Measurements from ENCODE around the gene IQGAP1. TPM values are rescaled to one million over a fixed set of nuclear protein-coding genes. Genes with fewer than 3 reads are reported as not detected.

Gene IQGAP1, protein sequence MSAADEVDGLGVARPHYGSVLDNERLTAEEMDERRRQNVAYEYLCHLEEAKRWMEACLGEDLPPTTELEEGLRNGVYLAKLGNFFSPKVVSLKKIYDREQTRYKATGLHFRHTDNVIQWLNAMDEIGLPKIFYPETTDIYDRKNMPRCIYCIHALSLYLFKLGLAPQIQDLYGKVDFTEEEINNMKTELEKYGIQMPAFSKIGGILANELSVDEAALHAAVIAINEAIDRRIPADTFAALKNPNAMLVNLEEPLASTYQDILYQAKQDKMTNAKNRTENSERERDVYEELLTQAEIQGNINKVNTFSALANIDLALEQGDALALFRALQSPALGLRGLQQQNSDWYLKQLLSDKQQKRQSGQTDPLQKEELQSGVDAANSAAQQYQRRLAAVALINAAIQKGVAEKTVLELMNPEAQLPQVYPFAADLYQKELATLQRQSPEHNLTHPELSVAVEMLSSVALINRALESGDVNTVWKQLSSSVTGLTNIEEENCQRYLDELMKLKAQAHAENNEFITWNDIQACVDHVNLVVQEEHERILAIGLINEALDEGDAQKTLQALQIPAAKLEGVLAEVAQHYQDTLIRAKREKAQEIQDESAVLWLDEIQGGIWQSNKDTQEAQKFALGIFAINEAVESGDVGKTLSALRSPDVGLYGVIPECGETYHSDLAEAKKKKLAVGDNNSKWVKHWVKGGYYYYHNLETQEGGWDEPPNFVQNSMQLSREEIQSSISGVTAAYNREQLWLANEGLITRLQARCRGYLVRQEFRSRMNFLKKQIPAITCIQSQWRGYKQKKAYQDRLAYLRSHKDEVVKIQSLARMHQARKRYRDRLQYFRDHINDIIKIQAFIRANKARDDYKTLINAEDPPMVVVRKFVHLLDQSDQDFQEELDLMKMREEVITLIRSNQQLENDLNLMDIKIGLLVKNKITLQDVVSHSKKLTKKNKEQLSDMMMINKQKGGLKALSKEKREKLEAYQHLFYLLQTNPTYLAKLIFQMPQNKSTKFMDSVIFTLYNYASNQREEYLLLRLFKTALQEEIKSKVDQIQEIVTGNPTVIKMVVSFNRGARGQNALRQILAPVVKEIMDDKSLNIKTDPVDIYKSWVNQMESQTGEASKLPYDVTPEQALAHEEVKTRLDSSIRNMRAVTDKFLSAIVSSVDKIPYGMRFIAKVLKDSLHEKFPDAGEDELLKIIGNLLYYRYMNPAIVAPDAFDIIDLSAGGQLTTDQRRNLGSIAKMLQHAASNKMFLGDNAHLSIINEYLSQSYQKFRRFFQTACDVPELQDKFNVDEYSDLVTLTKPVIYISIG (N-terminal part only)
- 187 and 227 TPM in 2 replicates for total RNA-seq

GRCh38 chr15:90387534-90388461 is at the start of gene IQGAP1:
Gene IQGAP1, plus strand, starts transcription at chr15:90388242. Its CDS starts 100 bp downstream, at chr15:90388342.
- Mint-ChIP-seq H3K4me1 (peaks cover 47% of the 10 kb centered on the region), H3K36me3 (ENCODE audit: low read depth) (peaks cover 35% of the 10 kb centered on the region), H3K27ac (peak within 1 kb of the TSS; percentile 95), H3K4me3 (peak within 1 kb of the TSS; percentile 93), H3K27me3 (no peaks in the 10 kb centered on the region), H3K9me3 (no peaks in the 10 kb centered on the region)
- TF ChIP-seq, protein P1, sequence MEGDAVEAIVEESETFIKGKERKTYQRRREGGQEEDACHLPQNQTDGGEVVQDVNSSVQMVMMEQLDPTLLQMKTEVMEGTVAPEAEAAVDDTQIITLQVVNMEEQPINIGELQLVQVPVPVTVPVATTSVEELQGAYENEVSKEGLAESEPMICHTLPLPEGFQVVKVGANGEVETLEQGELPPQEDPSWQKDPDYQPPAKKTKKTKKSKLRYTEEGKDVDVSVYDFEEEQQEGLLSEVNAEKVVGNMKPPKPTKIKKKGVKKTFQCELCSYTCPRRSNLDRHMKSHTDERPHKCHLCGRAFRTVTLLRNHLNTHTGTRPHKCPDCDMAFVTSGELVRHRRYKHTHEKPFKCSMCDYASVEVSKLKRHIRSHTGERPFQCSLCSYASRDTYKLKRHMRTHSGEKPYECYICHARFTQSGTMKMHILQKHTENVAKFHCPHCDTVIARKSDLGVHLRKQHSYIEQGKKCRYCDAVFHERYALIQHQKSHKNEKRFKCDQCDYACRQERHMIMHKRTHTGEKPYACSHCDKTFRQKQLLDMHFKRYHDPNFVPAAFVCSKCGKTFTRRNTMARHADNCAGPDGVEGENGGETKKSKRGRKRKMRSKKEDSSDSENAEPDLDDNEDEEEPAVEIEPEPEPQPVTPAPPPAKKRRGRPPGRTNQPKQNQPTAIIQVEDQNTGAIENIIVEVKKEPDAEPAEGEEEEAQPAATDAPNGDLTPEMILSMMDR (IDR thresholded peaks at IDR 0.05), result no peak
- ChIA-PET CTCF (interaction anchor here (0.9 to 1.8 kb wide), 3 partner anchors 9 to 498 kb away, joined by 3 to 8 read pairs (median 5); no protein-coding TSS in a partner anchor), POLR2A (interaction anchor here (0.5 to 2.2 kb wide), 42 partner anchors 8 to 607 kb away, joined by 3 to 36 read pairs (median 5); partner anchors contain the start of genes BLM, CIB1, CRTC3 and GDPGP1)
- ATAC-seq (ENCODE audit: low read depth) (peak; percentile 85), DNase-seq (peak; percentile 88)
- intact Hi-C loops (cut with micrococcal nuclease), result loop anchor here (1.0 to 10.0 kb wide), 8 partner anchors 14 to 545 kb away; partner anchors contain the start of genes GDPGP1, HDDC3, IDH2 and ZNF774

GRCh38 chr15:90338532-90338931 is 49.5 kb upstream of the IQGAP1 start:
- Mint-ChIP-seq H3K36me3 (ENCODE audit: low read depth) (no peaks in the 10 kb centered on the region), H3K4me3 (no peak overlapping the region), H3K27ac (no peak overlapping the region), H3K27me3 (peaks cover 2% of the 10 kb centered on the region), H3K9me3 (no peaks in the 10 kb centered on the region), H3K4me1 (peaks cover 17% of the 10 kb centered on the region)
- ATAC-seq (ENCODE audit: low read depth) (no peak), DNase-seq (no peak)
- ChIA-PET POLR2A (no interaction called here), CTCF (no interaction called here)
- TF ChIP-seq, protein P1 (IDR thresholded peaks at IDR 0.05), result no peak
- intact Hi-C loops (cut with micrococcal nuclease), result no loop called here

- Mint-ChIP-seq H3K4me1 (peaks cover 17% of the 10 kb centered on the region), H3K9me3 (no peaks in the 10 kb centered on the region), H3K36me3 (ENCODE audit: low read depth) (no peaks in the 10 kb centered on the region), H3K4me3 (no peak overlapping the region), H3K27ac (no peak overlapping the region), H3K27me3 (peaks cover 2% of the 10 kb centered on the region)
- TF ChIP-seq, protein P1 (IDR thresholded peaks at IDR 0.05), result no peak
- intact Hi-C loops (cut with micrococcal nuclease), result no loop called here
- ATAC-seq (ENCODE audit: low read depth), result no peak
- ChIA-PET CTCF (no interaction called here), POLR2A (no interaction called here)
- DNase-seq, result no peak
Observed at GRCh38 chr15:90340345-90340744, 47.7 kb upstream of the IQGAP1 start.

DNA sequence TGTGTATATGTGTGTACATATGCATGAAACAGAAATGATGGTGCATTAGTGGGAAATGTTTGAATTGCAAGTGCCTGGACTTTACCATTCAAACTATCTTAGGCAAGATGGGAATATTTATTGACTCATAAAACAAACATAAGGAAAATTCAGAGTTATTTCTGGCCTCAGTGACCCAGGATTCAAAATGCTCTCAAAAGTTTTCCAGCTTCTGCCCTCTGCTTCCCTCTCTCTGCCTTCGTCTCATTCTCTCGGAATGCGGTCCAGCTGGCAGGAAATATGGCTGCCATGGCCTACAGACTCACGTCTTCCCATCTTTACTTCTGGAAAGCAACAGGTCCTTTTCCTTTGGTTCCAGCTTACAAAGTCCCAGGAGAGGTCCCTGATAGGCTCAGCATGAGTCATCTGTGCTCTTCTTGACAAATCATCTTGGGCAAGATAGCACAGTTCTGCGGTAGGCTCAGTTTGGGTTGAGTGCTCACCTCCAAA is 44.7 kb upstream of the IQGAP1 start:
- CTCF ChIA-PET, result no interaction called here
- POLR2A ChIA-PET, result interaction anchor here (0.6 kb wide), 1 partner anchor 52 kb away, joined by 3 read pairs; no protein-coding TSS in a partner anchor
- intact Hi-C loops (cut with micrococcal nuclease), result no loop called here

More for the DNA sequence above, 44.7 kb upstream of the IQGAP1 start:
- Mint-ChIP-seq H3K27me3 (peaks cover 2% of the 10 kb centered on the region), H3K4me3 (no peak overlapping the region), H3K27ac (no peak overlapping the region), H3K36me3 (ENCODE audit: low read depth) (no peaks in the 10 kb centered on the region), H3K4me1 (peaks cover 10% of the 10 kb centered on the region), H3K9me3 (no peaks in the 10 kb centered on the region)
- DNase-seq (no peak), ATAC-seq (ENCODE audit: low read depth) (no peak)
- TF ChIP-seq, protein P1 (IDR thresholded peaks at IDR 0.05), result no peak
